HL-60/S4 treated with phorbol 12-myristate 13-acetate at 8.2 ng/mL for 4 days and 3 days (cell line): ENCODE measurements around the gene INMT.

Source experiments
- in situ Hi-C: fragments of 300-500 bp; cut with MboI; formaldehyde crosslinking; loops from 2 replicates; pipeline ENCODE4 v1.15.0; 2022; ENCODE audit warnings: low sequenced_read_pairs

INMT gene

GRCh38 chr7:30750683-30751650 lies 968 bp upstream of the INMT start:
- in situ Hi-C loops: no loop called here

GRCh38 chr7:30752484-30752883 lies 549 bp downstream of the INMT start:
- in situ Hi-C loops: no loop called here

GRCh38 chr7:30752979-30753378 lies 1.0 kb downstream of the INMT start:
- in situ Hi-C loops: no loop called here

GRCh38 chr7:30754315-30754877 lies 2.5 kb downstream of the INMT start:
- in situ Hi-C loops: no loop called here

- in situ Hi-C loops: no loop called here
These were observed 3.6 kb downstream of the INMT start for GRCh38 chr7:30755384-30756154.

GRCh38 chr7:30757342-30757692 lies 5.4 kb downstream of the INMT start:
- in situ Hi-C loops: no loop called here

- in situ Hi-C loops: no loop called here
These were observed 8.7 kb downstream of the INMT start for GRCh38 chr7:30760514-30761213.

- in situ Hi-C loops: no loop called here
These were observed 9.6 kb downstream of the INMT start for GRCh38 chr7:30761214-30762156.

GRCh38 chr7:30764030-30764975 lies 12.4 kb downstream of the INMT start:
- in situ Hi-C loops: no loop called here

- in situ Hi-C loops: no loop called here
These were observed 13.5 kb downstream of the INMT start for GRCh38 chr7:30765408-30765807.

GRCh38 chr7:30770845-30771173 lies 18.9 kb downstream of the INMT start:
- in situ Hi-C loops: no loop called here

- in situ Hi-C loops: no loop called here
These were observed 19.4 kb downstream of the INMT start, which contains the start of gene MINDY4 for GRCh38 chr7:30771174-30771879. Gene MINDY4, plus strand, starts transcription at chr7:30771417. Its CDS starts 77 bp downstream, at chr7:30771494.

- in situ Hi-C loops: no loop called here
These were observed 20.0 kb downstream of the INMT start for GRCh38 chr7:30771880-30772425.

GRCh38 chr7:30772984-30773383 lies 21.0 kb downstream of the INMT start:
- in situ Hi-C loops: no loop called here

- in situ Hi-C loops: no loop called here
These were observed 24.1 kb downstream of the INMT start for GRCh38 chr7:30775992-30776391.

- in situ Hi-C loops: no loop called here
These were observed 25.0 kb downstream of the INMT start for GRCh38 chr7:30776971-30777370.

GRCh38 chr7:30778255-30779025 lies 26.5 kb downstream of the INMT start:
- in situ Hi-C loops: no loop called here
